ENCODE measurements around the gene ZNF831. TPM values are rescaled to one million over a fixed set of nuclear protein-coding genes. Genes with fewer than 3 reads are reported as not detected.
A peak's percentile ranks its signal among the peaks of the same experiment; 100 is the strongest.

Gene ZNF831
- total and polyA plus RNA-seq, 4 experiments from 2014 or later = 7.8 to 49.0 (median 29.5) TPM

GRCh38 chr20:59179988-59180387 lies 16.4 kb downstream of the ZNF831 start:
- Histone ChIP-seq H3K27ac (ENCODE audit: low read depth, low read length) (peak overlapping the region; percentile 68), H3K4me1 (ENCODE audit: insufficient read depth, low read length) (peaks cover 81% of the 10 kb centered on the region), H3K9me3 (ENCODE audit: control insufficient read depth in 1 of 2, low read length in 2 of 2) (no peaks in the 10 kb centered on the region), H3K27me3 (ENCODE audit: insufficient read depth, low read length) (no peaks in the 10 kb centered on the region), H3K36me3 (ENCODE audit: insufficient read depth, low read length) (peaks cover 27% of the 10 kb centered on the region), H3K4me3 (ENCODE audit: low read length in 2 of 2) (no peak overlapping the region)
- Mint-ChIP-seq H3K4me3 (no peak overlapping the region), H3K27ac (peak overlapping the region; percentile 51 to 98 (median 88)), H3K27me3 (no peaks in the 10 kb centered on the region), H3K36me3 (peaks cover 67 to 80% of the 10 kb centered on the region in 2 donors), H3K4me1 (peaks cover 68 to 98% (median 84%) of the 10 kb centered on the region in 4 donors), H3K9me3 (peaks cover 0 to 2% (median 0%) of the 10 kb centered on the region in 8 donors)
- ChIA-PET CTCF (ENCODE audit: partially characterized antibody) (interaction anchor here (1.6 to 6.3 kb wide), 2 partner anchors 9 to 27 kb away, joined by 5 to 40 read pairs; no protein-coding TSS in a partner anchor), POLR2A (ENCODE audit: partially characterized antibody) (interaction anchor here (1.1 to 3.8 kb wide), 3 partner anchors 15 to 34 kb away, joined by 4 to 33 read pairs (median 5); no protein-coding TSS in a partner anchor)
- intact Hi-C loops (cut with micrococcal nuclease) = no loop called here
- DNase-seq = no peak

GRCh38 chr20:59181936-59182335 lies 18.3 kb downstream of the ZNF831 start:
- peak overlapping the region in 5 of 8 donors; percentile 31 to 70 (median 43) for H3K4me3 Mint-ChIP-seq
- DNase-seq = no peak
- POLR2A ChIA-PET (ENCODE audit: partially characterized antibody) = interaction anchor here (0.6 to 2.5 kb wide), 6 partner anchors 17 to 150 kb away, joined by 3 to 17 read pairs (median 6); partner anchors contain the start of genes ATP5F1E and ZNF831
- Histone ChIP-seq H3K27ac (ENCODE audit: low read depth, low read length) (no peak overlapping the region), H3K36me3 (ENCODE audit: insufficient read depth, low read length) (peaks cover 34% of the 10 kb centered on the region), H3K4me3 (ENCODE audit: low read length in 2 of 2) (no peak overlapping the region), H3K4me1 (ENCODE audit: insufficient read depth, low read length) (peaks cover 70% of the 10 kb centered on the region), H3K27me3 (ENCODE audit: insufficient read depth, low read length) (no peaks in the 10 kb centered on the region), H3K9me3 (ENCODE audit: control insufficient read depth in 1 of 2, low read length in 2 of 2) (no peaks in the 10 kb centered on the region)
- H3K9me3 Mint-ChIP-seq = peaks cover 0 to 4% (median 0%) of the 10 kb centered on the region in 8 donors
- no peaks in the 10 kb centered on the region for H3K27me3 Mint-ChIP-seq
- peaks cover 54 to 77% of the 10 kb centered on the region in 2 donors for H3K36me3 Mint-ChIP-seq
- CTCF ChIA-PET (ENCODE audit: partially characterized antibody) = interaction anchor here (1.1 to 2.5 kb wide), 6 partner anchors 9 to 99 kb away, joined by 3 to 8 read pairs (median 4); no protein-coding TSS in a partner anchor
- H3K4me1 Mint-ChIP-seq = peaks cover 56 to 96% (median 77%) of the 10 kb centered on the region in 4 donors
- intact Hi-C loops (cut with micrococcal nuclease) = no loop called here
- H3K27ac Mint-ChIP-seq = peak overlapping the region; percentile 42 to 90 (median 79)

DNA sequence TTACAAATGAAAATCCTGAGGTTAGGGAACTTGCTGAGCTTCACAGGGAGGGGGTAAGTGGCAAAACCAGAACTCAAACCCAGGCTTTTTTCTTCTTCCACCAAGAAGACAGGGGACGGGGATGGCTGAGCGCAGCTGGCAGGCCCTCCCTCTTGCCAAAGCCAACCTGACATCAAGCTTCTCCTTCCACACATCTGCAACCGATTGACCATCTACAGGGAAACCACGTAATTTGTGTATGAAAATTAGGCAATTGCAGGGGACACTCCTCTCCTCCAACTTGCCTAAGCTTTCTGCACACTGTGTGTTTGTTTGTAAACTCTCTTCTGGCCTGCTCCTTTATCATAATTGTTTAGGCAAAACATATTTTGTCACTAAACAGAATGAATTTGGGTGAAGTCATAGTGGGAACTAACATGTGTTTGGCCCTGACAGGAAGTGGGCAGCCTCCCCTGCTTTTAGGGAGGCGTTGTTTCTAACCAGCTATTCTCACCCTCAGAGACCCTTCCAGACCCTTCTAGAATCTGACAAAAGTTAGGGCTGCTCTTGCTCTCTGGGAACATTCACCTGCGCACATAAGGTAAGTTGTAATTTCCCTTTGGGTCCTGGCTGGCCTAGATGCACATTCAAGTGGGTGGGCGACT lies 18.9 kb downstream of the ZNF831 start:
- Mint-ChIP-seq H3K27ac (peak overlapping the region; percentile 52 to 91 (median 85)), H3K9me3 (peaks cover 0 to 4% (median 0%) of the 10 kb centered on the region in 8 donors), H3K4me1 (peaks cover 55 to 96% (median 75%) of the 10 kb centered on the region in 4 donors), H3K4me3 (peak overlapping the region in 7 of 8 donors; percentile 22 to 66 (median 42)), H3K27me3 (no peaks in the 10 kb centered on the region), H3K36me3 (peaks cover 54 to 77% of the 10 kb centered on the region in 2 donors)
- Histone ChIP-seq H3K27ac (ENCODE audit: low read depth, low read length) (no peak overlapping the region), H3K36me3 (ENCODE audit: insufficient read depth, low read length) (peaks cover 34% of the 10 kb centered on the region), H3K27me3 (ENCODE audit: insufficient read depth, low read length) (no peaks in the 10 kb centered on the region), H3K4me3 (ENCODE audit: low read length in 2 of 2) (no peak overlapping the region), H3K9me3 (ENCODE audit: control insufficient read depth in 1 of 2, low read length in 2 of 2) (no peaks in the 10 kb centered on the region), H3K4me1 (ENCODE audit: insufficient read depth, low read length) (peaks cover 65% of the 10 kb centered on the region)
- ChIA-PET CTCF (ENCODE audit: partially characterized antibody) (interaction anchor here (0.6 to 2.5 kb wide), 7 partner anchors 10 to 226 kb away, joined by 3 to 8 read pairs (median 3); no protein-coding TSS in a partner anchor), POLR2A (ENCODE audit: partially characterized antibody) (interaction anchor here (0.6 to 2.5 kb wide), 7 partner anchors 18 to 150 kb away, joined by 3 to 17 read pairs (median 5); partner anchors contain the start of genes ATP5F1E and ZNF831)
- intact Hi-C loops (cut with micrococcal nuclease) = no loop called here
- no peak for DNase-seq

- CTCF ChIA-PET (ENCODE audit: partially characterized antibody) = no interaction called here
- Histone ChIP-seq H3K27ac (ENCODE audit: low read depth, low read length) (no peak overlapping the region), H3K27me3 (ENCODE audit: insufficient read depth, low read length) (no peaks in the 10 kb centered on the region), H3K4me3 (ENCODE audit: low read length in 2 of 2) (no peak overlapping the region), H3K4me1 (ENCODE audit: insufficient read depth, low read length) (peaks cover 53% of the 10 kb centered on the region), H3K9me3 (ENCODE audit: control insufficient read depth in 1 of 2, low read length in 2 of 2) (no peaks in the 10 kb centered on the region), H3K36me3 (ENCODE audit: insufficient read depth, low read length) (peaks cover 31% of the 10 kb centered on the region)
- peaks cover 48 to 91% (median 68%) of the 10 kb centered on the region in 4 donors for H3K4me1 Mint-ChIP-seq
- no peaks in the 10 kb centered on the region for H3K27me3 Mint-ChIP-seq
- peak overlapping the region in 3 of 8 donors; percentile 22 to 43 (median 40) for H3K4me3 Mint-ChIP-seq
- POLR2A ChIA-PET (ENCODE audit: partially characterized antibody) = no interaction called here
- H3K27ac Mint-ChIP-seq = peak overlapping the region in 6 of 7 donors; percentile 31 to 84 (median 70)
- no peak for DNase-seq
- H3K36me3 Mint-ChIP-seq = peaks cover 49 to 71% of the 10 kb centered on the region in 2 donors
- peaks cover 0 to 4% (median 0%) of the 10 kb centered on the region in 8 donors for H3K9me3 Mint-ChIP-seq
- intact Hi-C loops (cut with micrococcal nuclease) = no loop called here
Measured at GRCh38 chr20:59183751-59184150, 20.1 kb downstream of the ZNF831 start.

GRCh38 chr20:59184880-59185447 lies 21.3 kb downstream of the ZNF831 start:
- CTCF ChIA-PET (ENCODE audit: partially characterized antibody) = interaction anchor here (1.2 to 3.1 kb wide), 2 partner anchors 15 to 22 kb away, joined by 3 to 13 read pairs; no protein-coding TSS in a partner anchor
- POLR2A ChIA-PET (ENCODE audit: partially characterized antibody) = interaction anchor here (1.5 to 1.7 kb wide), 2 partner anchors 26 to 62 kb away, joined by 3 to 8 read pairs; no protein-coding TSS in a partner anchor
- H3K27me3 Mint-ChIP-seq = no peaks in the 10 kb centered on the region
- peaks cover 43 to 79% (median 59%) of the 10 kb centered on the region in 4 donors for H3K4me1 Mint-ChIP-seq
- Histone ChIP-seq H3K9me3 (ENCODE audit: control insufficient read depth in 1 of 2, low read length in 2 of 2) (no peaks in the 10 kb centered on the region), H3K27me3 (ENCODE audit: insufficient read depth, low read length) (no peaks in the 10 kb centered on the region), H3K4me1 (ENCODE audit: insufficient read depth, low read length) (peaks cover 41% of the 10 kb centered on the region), H3K4me3 (ENCODE audit: low read length in 2 of 2) (no peak overlapping the region), H3K27ac (ENCODE audit: low read depth, low read length) (no peak overlapping the region), H3K36me3 (ENCODE audit: insufficient read depth, low read length) (peaks cover 28% of the 10 kb centered on the region)
- H3K9me3 Mint-ChIP-seq = peaks cover 0 to 4% (median 0%) of the 10 kb centered on the region in 8 donors
- no peak for DNase-seq
- H3K4me3 Mint-ChIP-seq = no peak overlapping the region
- intact Hi-C loops (cut with micrococcal nuclease) = no loop called here
- H3K36me3 Mint-ChIP-seq = peaks cover 43 to 63% of the 10 kb centered on the region in 2 donors
- peak overlapping the region in 5 of 7 donors; percentile 47 to 81 (median 54) for H3K27ac Mint-ChIP-seq

- POLR2A ChIA-PET (ENCODE audit: partially characterized antibody) = interaction anchor here (1.1 to 1.7 kb wide), 3 partner anchors 20 to 63 kb away, joined by 3 to 8 read pairs (median 5); no protein-coding TSS in a partner anchor
Measured at GRCh38 chr20:59185809-59186208, 22.2 kb downstream of the ZNF831 start.

More at GRCh38 chr20:59185809-59186208, 22.2 kb downstream of the ZNF831 start:
- no peak overlapping the region for H3K4me3 ChIP-seq (ENCODE audit: low read length in 2 of 2)
- H3K27me3 ChIP-seq (ENCODE audit: insufficient read depth, low read length) = no peaks in the 10 kb centered on the region
- intact Hi-C loops (cut with micrococcal nuclease) = no loop called here
- CTCF ChIA-PET (ENCODE audit: partially characterized antibody) = interaction anchor here (1.2 to 4.2 kb wide), 3 partner anchors 16 to 98 kb away, joined by 3 to 13 read pairs (median 13); no protein-coding TSS in a partner anchor
- H3K4me1 ChIP-seq (ENCODE audit: insufficient read depth, low read length) = peaks cover 39% of the 10 kb centered on the region
- Mint-ChIP-seq H3K4me3 (no peak overlapping the region), H3K27ac (peak overlapping the region in 4 of 7 donors; percentile 37 to 72 (median 46)), H3K4me1 (peaks cover 45 to 74% (median 57%) of the 10 kb centered on the region in 4 donors), H3K9me3 (peaks cover 0 to 4% (median 0%) of the 10 kb centered on the region in 8 donors), H3K27me3 (no peaks in the 10 kb centered on the region), H3K36me3 (peaks cover 46 to 63% of the 10 kb centered on the region in 2 donors)
- no peak overlapping the region for H3K27ac ChIP-seq (ENCODE audit: low read depth, low read length)
- H3K9me3 ChIP-seq (ENCODE audit: control insufficient read depth in 1 of 2, low read length in 2 of 2) = no peaks in the 10 kb centered on the region
- H3K36me3 ChIP-seq (ENCODE audit: insufficient read depth, low read length) = peaks cover 28% of the 10 kb centered on the region
- no peak for DNase-seq

All from CD4-positive, alpha-beta memory T cell (primary cell).